Breast epithelium (tissue), 3 donors: ENCODE results near the gene TMPRSS6.

Experiments used
- CTCF ChIP-seq, 3 donors: fragments of 450-650 bp; IDR thresholded peaks; one replicate each; pipeline ENCODE4 v1.5.1; 2016 to 2017; ENCODE audit warnings: antibody characterized with exemption in 3 of 3, mild to moderate bottlenecking in 3 of 3, moderate library complexity in 3 of 3
- POLR2A ChIP-seq: fragments of 450-650 bp; IDR thresholded peaks from one replicate; pipeline ENCODE4 v1.6.1; 2016; ENCODE audit warnings: antibody characterized with exemption, mild to moderate bottlenecking, moderate library complexity

GRCh38 chr22:37132773-37133172 lies 23.3 kb upstream of the TMPRSS6 start:
- TF ChIP-seq CTCF (IDR thresholded peaks at IDR 0.05) (no peak), POLR2A (no peak)
